Measurements from ENCODE around the gene OTUD3.

DNA sequence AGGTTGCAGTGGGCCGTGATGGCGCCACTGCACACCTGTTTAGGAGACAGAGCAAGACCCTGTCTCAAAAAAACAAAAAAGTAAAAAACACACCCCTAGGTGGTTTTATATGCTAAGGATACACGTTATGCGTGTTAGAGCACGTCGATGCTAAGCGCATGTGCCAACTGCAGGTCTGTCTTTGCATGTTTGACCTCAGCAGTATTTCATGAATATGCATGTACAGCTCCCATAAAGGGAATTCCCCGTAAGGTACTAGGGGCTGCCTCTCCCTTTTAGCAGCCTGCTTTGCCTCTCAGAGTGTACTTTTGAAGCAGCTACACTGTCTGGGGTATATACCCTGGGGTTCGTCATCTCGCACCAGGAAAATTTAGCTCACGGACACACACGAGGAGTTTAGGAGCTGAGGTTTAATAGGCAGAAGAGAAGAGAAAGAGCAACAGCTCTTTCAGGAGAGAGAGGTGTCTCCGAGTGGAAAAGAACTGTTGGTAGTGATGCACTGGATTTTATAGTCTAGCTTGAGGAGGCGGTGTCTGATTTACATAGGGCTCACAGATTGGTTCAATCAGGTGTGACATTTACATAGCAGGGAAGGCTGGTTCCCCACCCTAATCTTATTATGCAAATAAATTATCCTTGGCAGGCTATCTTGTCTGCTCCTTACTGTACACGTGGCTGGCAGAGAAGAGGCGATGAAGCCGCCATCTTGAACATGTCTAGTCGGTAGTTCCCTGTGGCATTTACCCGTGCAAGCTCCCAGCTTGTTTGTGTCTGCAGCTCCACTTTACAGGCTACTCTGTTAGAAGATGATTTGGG is 4.2 kb upstream of the OTUD3 start:
- TF ChIP-seq CTCF (IDR thresholded peaks at IDR 0.05), result no peak
- TF ChIP-seq POLR2A (IDR thresholded peaks at IDR 0.05), result no peak
